ENCODE results near the gene MNX1.

DNA sequence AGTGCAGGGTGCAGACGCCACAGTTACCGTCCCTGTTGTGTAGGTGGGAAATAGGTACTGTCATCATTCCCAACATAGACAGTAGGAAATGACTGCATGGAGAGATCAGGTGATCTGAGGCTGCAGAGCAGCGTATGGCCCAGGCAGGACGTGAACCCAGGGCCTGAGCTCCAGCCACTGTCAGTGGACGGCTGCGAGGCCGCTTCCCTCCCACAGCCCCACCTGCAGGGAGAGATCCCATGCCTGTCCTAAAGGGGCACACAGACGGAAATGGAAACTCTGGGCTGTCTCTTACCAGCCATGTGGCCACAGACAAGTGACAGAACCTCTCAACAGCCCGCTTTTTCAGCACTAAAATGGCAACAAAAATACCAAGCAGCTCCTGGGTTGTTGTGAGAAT, 44.5 kb upstream of the MNX1 start:
- TF ChIP-seq CTCF (IDR thresholded peaks at IDR 0.05; ENCODE audit: low read depth, low read length, poor library complexity, severe bottlenecking) (no peak), EZH2phosphoT487 (IDR thresholded peaks at IDR 0.05; ENCODE audit: borderline replicate concordance, low read length) (no peak)
